ENCODE data around the gene PDP2. TPM values are rescaled to one million over a fixed set of nuclear protein-coding genes. Genes with fewer than 3 reads are reported as not detected.

PDP2 gene
- 3.0 TPM for polyA plus RNA-seq (ENCODE audit: insufficient read length)

GRCh38 chr16:66880288-66881013 lies at the start of gene PDP2:
Gene PDP2, plus strand, starts transcription at chr16:66880515. Its CDS starts 3,770 bp downstream, at chr16:66884285.
- peak; percentile 92 for DNase-seq

DNA sequence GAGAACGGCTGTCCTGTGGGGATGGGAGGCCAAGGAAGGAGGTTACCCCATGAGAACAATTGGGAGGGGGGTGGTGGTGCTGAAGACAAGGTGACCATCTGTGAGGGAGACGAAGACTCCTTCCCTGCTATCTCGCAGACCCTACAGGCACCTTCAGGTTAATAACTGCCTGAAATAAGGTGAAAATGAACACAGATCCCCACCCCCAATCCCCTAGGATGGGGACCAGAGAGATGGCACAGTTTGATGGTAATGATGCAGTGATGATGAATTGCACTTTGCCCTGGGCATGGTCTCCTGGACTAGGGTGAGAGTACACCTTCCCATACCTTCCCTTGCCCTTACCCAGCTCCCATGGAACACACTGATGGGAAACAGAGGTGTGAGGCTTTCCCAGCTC lies 48.1 kb upstream of the PDP2 start:
- DNase-seq: no peak

- DNase-seq: no peak
Observed at GRCh38 chr16:66832661-66833305, 47.5 kb upstream of the PDP2 start.

DNA sequence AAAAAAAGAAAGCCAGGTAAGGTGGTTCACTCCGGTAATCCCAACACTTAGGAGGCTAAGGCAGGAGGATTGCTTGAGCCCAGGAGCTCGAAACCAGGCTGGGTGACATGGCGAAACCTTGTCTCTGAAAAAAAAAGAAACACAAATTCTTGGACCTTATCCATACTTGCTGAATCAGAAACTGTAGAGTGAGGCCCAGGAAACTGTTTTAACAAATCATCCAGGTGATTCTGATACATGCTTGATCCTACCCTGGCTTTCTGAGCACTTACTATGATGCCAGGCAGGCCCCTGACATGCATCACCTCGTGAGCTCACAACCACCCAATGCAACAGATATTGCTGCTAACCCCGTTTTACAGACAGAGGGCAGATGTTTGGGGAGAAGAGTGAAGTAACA lies 45.6 kb upstream of the PDP2 start:
- DNase-seq: no peak

DNA sequence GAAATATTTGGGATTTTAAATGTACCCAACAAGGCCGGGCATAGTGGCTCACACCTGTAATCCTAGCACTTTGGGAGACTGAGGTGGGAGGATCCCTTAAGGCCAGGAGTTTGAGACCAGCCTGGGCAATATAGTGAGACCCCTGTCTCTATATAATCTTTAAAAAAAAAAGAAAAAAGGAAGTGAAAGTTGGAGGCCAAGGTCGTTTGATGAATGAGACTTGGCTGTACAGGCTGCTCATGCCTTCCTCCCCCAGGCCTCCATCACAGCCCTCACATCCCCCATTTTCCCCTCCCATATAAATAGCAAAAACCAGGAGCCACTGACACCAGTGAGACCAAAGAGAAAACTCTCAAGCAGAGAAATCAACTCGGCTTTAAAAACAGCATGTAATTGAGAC lies 39.4 kb upstream of the PDP2 start:
- DNase-seq: no peak

GRCh38 chr16:66841366-66841765 lies 38.9 kb upstream of the PDP2 start:
- DNase-seq: no peak

GRCh38 chr16:66842765-66843164 lies 37.5 kb upstream of the PDP2 start:
- DNase-seq: no peak

GRCh38 chr16:66843191-66843590 lies 37.1 kb upstream of the PDP2 start:
- DNase-seq: no peak

DNA sequence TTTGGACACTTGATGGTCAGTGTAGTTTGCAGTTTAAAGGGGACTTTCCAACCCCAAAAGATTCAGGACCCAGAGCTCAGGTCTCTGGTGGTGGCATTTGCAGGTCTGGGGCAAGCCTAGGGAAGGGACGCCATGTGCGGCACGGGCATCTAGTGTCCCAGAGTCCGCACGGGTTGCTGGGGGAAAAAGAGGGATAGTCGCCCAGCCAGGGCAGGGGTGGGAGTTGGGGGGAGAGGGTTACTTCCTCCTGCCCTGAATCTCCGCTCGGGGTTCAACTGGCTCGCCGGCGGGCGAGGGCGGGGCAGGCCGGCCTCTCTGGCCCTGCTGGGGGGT lies 36.3 kb upstream of the PDP2 start:
- no peak for DNase-seq

GRCh38 chr16:66844342-66845079 lies 35.8 kb upstream of the PDP2 start, which contains the start of gene CA7:
Gene CA7, plus strand, starts transcription at chr16:66844414. Its CDS starts 74 bp downstream, at chr16:66844488.
- no peak for DNase-seq

DNA sequence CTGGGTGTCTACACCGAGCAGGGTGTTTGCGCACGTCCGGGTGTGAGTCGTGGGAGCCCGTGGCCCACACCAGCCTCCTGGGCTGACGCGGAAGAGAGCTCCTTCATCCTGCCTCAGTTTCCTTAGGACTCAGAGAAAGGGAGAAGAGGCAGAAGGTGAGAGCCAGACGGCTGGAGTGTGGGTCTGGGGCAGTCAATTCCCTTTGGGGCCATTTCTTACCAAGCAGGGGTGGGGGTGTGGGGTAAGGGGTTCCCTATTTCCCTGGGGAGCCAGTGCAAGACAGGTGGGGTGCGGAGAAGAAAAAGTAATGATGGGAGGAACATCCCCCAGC lies 35.3 kb upstream of the PDP2 start:
- no peak for DNase-seq

DNA sequence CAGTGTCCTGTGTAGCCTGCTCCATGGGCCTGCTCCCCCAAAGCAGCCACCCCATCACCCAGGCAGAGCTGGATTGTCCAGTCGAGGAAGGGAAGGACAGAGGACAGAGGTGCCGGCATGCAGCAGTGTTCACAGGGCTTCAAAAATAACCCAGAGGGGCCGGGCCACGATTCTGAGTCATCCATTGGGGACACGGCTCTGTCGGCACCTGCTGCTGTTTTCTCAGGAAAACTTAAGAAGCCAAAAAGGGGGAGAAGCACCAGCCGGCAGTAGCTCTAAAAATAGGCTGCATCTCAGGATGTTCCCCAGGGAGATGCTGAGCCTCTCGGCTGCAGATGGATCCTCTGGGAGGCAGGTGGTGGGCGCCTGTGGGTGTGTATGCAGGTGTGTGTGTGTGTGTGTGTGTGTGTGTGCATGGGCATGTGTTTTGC lies 34.5 kb upstream of the PDP2 start:
- DNase-seq: no peak

- DNase-seq: no peak
Observed at GRCh38 chr16:66846266-66846665, 34.0 kb upstream of the PDP2 start.

- no peak for DNase-seq
Observed at GRCh38 chr16:66846831-66847230, 33.5 kb upstream of the PDP2 start.

GRCh38 chr16:66847533-66848067 lies 32.7 kb upstream of the PDP2 start:
- no peak for DNase-seq

- no peak for DNase-seq
Observed at GRCh38 chr16:66848172-66848571, 32.1 kb upstream of the PDP2 start.

DNA sequence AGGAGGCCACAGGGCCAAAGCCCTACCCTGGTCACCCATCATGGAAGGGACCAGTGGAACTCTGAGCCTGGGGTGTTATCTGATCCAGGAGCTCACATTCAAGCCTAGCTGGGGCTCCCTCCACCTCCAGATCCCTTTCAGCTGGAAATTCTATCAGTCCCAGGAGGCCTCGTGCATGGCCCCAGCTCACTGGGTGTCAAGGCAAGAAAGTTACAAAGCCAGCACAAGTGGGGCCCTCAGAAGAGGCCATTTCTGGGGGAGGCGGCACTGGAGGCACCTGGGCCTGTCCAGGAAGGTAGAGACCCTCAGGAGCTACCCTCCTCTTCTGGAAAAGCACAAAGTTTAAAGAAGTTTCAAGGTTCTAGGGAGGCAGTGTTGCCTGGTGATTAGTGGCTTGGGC lies 31.3 kb upstream of the PDP2 start:
- DNase-seq: no peak

DNA sequence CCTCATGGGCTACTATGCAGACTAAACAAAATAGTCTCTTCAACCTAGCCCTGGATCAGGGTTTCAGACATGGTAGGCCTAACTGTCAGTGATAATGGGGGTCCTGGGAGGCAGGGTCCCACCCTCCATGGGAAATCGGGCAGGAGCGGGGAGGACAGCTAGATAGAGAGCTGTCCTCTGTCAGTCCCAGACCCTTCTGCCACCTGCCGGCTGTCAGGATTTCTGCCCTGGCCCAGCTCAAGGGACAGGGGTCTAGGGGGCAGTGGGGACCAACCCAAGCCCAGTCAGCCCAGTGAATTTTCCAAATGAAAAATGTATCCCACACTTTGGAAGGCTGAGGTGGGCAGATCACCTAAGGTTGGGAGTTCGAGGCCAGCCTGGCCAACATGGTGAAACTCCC lies 30.8 kb upstream of the PDP2 start:
- no peak for DNase-seq

DNA sequence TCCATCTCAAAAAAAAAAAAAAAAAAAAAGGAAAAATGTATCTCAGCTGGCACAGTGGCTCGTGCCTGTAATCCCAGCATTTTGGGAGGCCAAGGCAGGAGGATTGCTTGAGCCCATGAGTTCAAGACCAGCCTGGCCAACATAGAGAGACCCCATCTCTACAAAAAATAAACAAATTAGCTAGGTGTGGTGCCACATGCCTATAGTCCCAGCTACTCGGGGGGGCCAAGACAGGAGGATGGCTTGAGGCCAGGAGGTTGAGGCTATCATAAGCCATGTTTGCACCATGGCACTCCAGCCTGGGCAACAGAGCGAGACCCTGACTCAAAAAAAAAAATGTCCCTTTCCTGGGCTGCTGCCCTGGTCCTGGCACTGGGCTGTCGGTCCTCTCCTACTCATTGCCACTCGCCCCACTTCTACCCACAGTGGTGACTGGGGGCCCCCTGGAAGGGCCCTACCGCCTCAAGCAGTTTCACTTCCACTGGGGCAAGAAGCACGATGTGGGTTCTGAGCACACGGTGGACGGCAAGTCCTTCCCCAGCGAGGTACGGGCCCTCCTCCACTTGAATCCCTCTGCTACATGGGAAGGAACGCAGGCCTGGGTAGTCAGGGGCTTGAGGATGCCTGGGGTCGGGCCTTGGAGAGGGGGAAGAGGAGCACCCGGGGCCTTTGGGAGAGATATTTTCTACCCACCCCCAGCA lies 30.1 kb upstream of the PDP2 start:
- no peak for DNase-seq

- DNase-seq: no peak
Observed at GRCh38 chr16:66851166-66851964, 28.9 kb upstream of the PDP2 start.

DNA sequence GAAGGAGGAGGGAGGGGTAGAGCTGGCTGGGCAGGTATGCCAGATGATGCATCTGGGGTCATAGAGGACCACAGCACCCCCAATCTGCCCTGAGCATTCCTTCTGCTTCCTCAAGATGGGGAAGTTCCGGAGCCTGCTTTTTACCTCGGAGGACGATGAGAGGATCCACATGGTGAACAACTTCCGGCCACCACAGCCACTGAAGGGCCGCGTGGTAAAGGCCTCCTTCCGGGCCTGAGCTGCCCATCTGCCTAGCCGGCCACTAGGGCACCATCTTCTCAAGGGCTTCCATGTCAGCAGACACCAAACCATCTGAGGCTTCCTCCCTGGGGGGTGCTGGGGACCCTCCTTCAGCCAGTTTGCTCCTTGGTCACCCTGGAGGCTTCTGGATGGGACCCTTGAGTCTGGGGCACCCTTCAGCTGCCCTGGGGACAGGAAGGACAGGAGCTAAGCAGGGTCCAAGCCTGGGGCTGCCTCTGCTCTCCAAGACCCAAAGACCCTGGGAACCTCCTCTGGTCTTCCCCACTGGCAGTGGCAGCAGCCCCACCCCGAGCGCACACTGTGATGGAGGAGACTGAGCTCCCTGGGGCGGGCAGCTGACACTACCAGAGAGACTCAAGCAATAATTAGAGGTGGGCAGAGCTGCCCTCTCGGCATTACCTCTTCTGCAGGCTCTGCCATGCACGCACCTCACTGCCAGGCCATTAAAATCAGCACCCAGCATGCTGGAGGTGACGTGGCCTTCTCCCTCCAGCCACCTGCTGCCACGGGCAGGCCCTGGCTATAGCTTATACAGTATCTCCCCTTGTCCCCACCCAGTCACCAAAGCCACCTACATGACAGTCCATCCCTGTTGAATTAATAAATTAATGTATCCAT lies 26.8 kb upstream of the PDP2 start:
- DNase-seq: no peak

Measured in hindlimb muscle (tissue), 1 donor.